ENCODE results near the gene SURF1. TPM values are rescaled to one million over a fixed set of nuclear protein-coding genes. Genes with fewer than 3 reads are reported as not detected.

Gene SURF1
- total RNA-seq, 6 experiments from 2014 or later: 25.3 to 29.1 (median 26.8) TPM

DNA sequence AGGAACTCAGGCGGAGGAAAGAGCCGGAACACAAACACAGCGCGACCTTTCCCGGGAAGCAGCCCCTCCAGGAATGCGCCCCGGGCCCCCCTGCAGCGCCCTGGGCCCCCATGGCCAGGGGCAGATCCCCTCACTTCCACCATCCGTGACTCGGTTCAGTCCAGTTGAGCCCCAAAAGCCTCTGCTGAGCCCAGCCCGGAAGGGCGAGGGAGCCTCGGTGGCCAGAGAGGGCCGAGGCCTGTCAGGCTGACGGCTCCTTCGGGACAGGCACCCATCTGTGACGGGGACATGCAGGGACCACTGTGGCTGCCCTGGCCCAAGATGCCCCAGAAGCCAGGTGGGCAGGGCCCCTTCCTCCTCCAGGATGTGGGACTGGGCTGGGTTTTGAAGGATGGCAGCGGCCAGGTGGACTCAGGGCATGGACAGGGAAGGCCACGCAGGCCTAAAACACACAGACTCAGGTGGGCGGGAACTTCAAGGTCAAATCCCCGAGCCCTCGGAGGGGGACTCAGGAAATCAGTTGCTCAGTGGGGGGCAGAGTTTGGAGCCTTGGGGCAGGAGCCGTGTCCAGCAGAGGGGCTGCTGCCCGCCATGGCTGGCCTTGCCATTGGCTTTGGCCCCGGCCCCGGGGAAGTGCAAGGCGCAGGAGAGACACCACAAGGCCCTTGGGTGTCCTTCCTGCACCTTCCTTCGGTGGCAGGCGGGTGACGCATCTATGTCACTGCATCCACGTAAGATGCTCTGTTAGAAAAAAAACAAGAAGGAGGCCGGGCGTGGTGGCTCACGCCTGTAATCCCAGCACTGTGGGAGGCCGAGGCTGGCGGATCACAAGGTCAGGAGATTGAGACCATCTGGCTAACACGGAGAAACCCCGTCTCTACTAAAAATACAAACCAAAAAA lies 51.6 kb downstream of the SURF1 start:
- Mint-ChIP-seq H3K27ac (no peak overlapping the region), H3K36me3 (ENCODE audit: low read depth) (peaks cover 6% of the 10 kb centered on the region), H3K4me3 (no peak overlapping the region), H3K9me3 (peaks cover 3% of the 10 kb centered on the region), H3K27me3 (ENCODE audit: insufficient read depth) (peaks cover 31% of the 10 kb centered on the region), H3K4me1 (ENCODE audit: low read depth) (peaks cover 8% of the 10 kb centered on the region; the same call in 1 of the 2 replicates)
- TF ChIP-seq, protein P1, sequence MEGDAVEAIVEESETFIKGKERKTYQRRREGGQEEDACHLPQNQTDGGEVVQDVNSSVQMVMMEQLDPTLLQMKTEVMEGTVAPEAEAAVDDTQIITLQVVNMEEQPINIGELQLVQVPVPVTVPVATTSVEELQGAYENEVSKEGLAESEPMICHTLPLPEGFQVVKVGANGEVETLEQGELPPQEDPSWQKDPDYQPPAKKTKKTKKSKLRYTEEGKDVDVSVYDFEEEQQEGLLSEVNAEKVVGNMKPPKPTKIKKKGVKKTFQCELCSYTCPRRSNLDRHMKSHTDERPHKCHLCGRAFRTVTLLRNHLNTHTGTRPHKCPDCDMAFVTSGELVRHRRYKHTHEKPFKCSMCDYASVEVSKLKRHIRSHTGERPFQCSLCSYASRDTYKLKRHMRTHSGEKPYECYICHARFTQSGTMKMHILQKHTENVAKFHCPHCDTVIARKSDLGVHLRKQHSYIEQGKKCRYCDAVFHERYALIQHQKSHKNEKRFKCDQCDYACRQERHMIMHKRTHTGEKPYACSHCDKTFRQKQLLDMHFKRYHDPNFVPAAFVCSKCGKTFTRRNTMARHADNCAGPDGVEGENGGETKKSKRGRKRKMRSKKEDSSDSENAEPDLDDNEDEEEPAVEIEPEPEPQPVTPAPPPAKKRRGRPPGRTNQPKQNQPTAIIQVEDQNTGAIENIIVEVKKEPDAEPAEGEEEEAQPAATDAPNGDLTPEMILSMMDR (IDR thresholded peaks at IDR 0.05): no peak
- no peak for DNase-seq

DNA sequence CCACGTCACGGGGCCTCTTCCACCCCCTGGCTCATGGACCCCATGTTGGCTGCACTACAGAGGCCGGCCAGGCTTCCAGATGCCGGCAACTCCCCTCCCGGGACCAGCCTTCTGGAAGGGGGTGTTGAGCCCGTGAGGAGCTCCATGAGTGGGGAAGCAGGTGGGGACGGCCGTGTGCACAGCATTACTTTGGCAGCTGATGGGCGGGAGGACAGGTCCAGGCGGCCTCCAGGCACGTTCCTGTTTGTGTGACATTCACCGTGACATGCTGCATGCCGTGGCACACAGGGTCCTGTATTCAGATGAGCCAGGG lies 52.2 kb downstream of the SURF1 start:
- H3K9me3 Mint-ChIP-seq: no peaks in the 10 kb centered on the region
- no peak for DNase-seq
- H3K4me1 Mint-ChIP-seq (ENCODE audit: low read depth): peaks cover 8% of the 10 kb centered on the region; the same call in 1 of the 2 replicates
- no peak overlapping the region for H3K27ac Mint-ChIP-seq
- H3K27me3 Mint-ChIP-seq (ENCODE audit: insufficient read depth): peaks cover 32% of the 10 kb centered on the region
- H3K4me3 Mint-ChIP-seq: no peak overlapping the region
- no peaks in the 10 kb centered on the region; the same call in 1 of the 2 replicates for H3K36me3 Mint-ChIP-seq (ENCODE audit: low read depth)
- TF ChIP-seq, protein P1 (IDR thresholded peaks at IDR 0.05): no peak

DNA sequence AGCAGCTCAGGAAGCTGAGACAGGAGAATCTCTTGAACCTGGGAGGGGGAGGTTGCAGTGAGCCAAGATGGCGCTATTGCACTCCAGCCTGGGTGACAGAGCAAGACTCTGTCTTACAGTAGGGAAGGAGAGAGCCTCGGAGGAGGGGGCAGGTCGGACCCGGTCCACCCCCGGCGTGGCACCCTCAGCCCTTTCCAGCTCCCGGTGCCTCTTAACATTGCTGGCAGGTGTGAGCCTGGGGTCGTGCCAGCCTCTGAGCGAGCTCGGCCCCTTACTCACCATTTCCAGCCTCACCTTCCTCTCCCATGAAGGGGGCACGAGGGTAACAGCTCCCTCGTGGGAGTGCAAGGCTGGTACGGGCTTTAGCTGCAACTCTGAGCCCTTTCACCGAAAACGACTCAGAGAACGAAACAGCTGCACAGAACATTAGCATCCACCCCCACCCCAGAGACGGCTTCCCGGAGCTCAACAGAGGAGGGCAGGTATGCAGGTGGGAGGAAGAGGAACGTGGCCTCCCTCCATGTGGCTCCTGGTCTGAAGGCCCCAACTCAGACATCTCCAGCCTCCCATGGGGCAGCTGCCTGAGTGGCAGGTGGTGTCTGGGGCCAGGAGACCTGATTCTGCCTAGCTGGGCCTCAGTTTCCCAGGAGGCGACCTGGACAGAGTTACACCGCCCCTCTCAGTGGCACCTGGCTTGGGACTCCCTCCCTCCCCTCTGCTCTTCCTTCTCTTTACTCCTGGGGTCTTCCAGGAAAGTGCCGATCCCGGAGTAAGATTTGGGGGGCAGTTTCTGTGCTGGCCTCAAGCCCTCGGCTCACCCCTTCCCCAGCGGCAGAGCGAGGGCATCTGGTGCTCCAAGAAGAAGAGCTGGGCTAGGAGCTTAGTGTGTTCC lies 52.8 kb downstream of the SURF1 start:
- no peak for DNase-seq
- peaks cover 8% of the 10 kb centered on the region; the same call in 1 of the 2 replicates for H3K4me1 Mint-ChIP-seq (ENCODE audit: low read depth)
- TF ChIP-seq, protein P1 (IDR thresholded peaks at IDR 0.05): no peak
- H3K27me3 Mint-ChIP-seq (ENCODE audit: insufficient read depth): peaks cover 31% of the 10 kb centered on the region
- H3K27ac Mint-ChIP-seq: no peak overlapping the region
- no peak overlapping the region for H3K4me3 Mint-ChIP-seq
- no peaks in the 10 kb centered on the region for H3K9me3 Mint-ChIP-seq
- H3K36me3 Mint-ChIP-seq (ENCODE audit: low read depth): no peaks in the 10 kb centered on the region

Other genes with a start within 250 kb of the SURF1 start
- gene RALGDS, start 235.2 kb downstream of the SURF1 start, total RNA-seq (2021; fragmentation: NEBNext Ultra II Directional; extraction: Animal tissue kit (Norgen Biotek cat#: 25700)): 10 to 100 TPM; 12.1 to 15.8 (median 14.8) TPM
- 1 to 10 TPM; 1.1 to 2.8 (median 1.7) TPM for gene GBGT1, start 192.6 kb downstream of the SURF1 start, total RNA-seq (2021; fragmentation: NEBNext Ultra II Directional; extraction: Animal tissue kit (Norgen Biotek cat#: 25700))
- not detected for gene OBP2B, start 147.2 kb downstream of the SURF1 start, total RNA-seq (2021; fragmentation: NEBNext Ultra II Directional; extraction: Animal tissue kit (Norgen Biotek cat#: 25700))
- gene ABO, start 81.3 kb downstream of the SURF1 start, total RNA-seq (2021; fragmentation: NEBNext Ultra II Directional; extraction: Animal tissue kit (Norgen Biotek cat#: 25700)): not detected
- 10 to 100 TPM; 11.2 to 19.3 (median 13.5) TPM for gene SURF6, start 20.3 kb downstream of the SURF1 start, total RNA-seq (2021; fragmentation: NEBNext Ultra II Directional; extraction: Animal tissue kit (Norgen Biotek cat#: 25700))
- 10 to 100 TPM; 17.9 to 22.3 (median 20.8) TPM for gene MED22, start 8.4 kb downstream of the SURF1 start, total RNA-seq (2021; fragmentation: NEBNext Ultra II Directional; extraction: Animal tissue kit (Norgen Biotek cat#: 25700))
- gene RPL7A, start 8.3 kb downstream of the SURF1 start, total RNA-seq (2021; fragmentation: NEBNext Ultra II Directional; extraction: Animal tissue kit (Norgen Biotek cat#: 25700)): 1,000 to 10,000 TPM; 2,011 to 2,156 (median 2,046) TPM
- gene SURF2, start 63 bp upstream of the SURF1 start, total RNA-seq (2021; fragmentation: NEBNext Ultra II Directional; extraction: Animal tissue kit (Norgen Biotek cat#: 25700)): 10 to 100 TPM; 16.6 to 20.9 (median 18.2) TPM
- 100 to 1,000 TPM; 406 to 474 (median 417) TPM for gene SURF4, start 19.6 kb upstream of the SURF1 start, total RNA-seq (2021; fragmentation: NEBNext Ultra II Directional; extraction: Animal tissue kit (Norgen Biotek cat#: 25700))
- gene STKLD1, start 19.9 kb upstream of the SURF1 start, total RNA-seq (2021; fragmentation: NEBNext Ultra II Directional; extraction: Animal tissue kit (Norgen Biotek cat#: 25700)): 1 to 10 TPM in 2 of 6 experiments, under 1 TPM in 4; 0.46 to 1.4 (median 0.68) TPM
- gene REXO4, start 61.5 kb upstream of the SURF1 start, total RNA-seq (2021; fragmentation: NEBNext Ultra II Directional; extraction: Animal tissue kit (Norgen Biotek cat#: 25700)): 10 to 100 TPM; 20.4 to 26.3 (median 23.5) TPM
- gene ADAMTS13, start 65.9 kb upstream of the SURF1 start, total RNA-seq (2021; fragmentation: NEBNext Ultra II Directional; extraction: Animal tissue kit (Norgen Biotek cat#: 25700)): 1 to 10 TPM in 1 of 6 experiments, under 1 TPM in 5; 0.41 to 1.2 (median 0.74) TPM
- 1 to 10 TPM; 5.0 to 9.1 (median 6.7) TPM for gene CACFD1, start 103.5 kb upstream of the SURF1 start, total RNA-seq (2021; fragmentation: NEBNext Ultra II Directional; extraction: Animal tissue kit (Norgen Biotek cat#: 25700))
- 10 to 100 TPM in 5 of 6 experiments, 1 to 10 TPM in 1; 9.4 to 12.6 (median 11.3) TPM for gene SLC2A6, start 122.6 kb upstream of the SURF1 start, total RNA-seq (2021; fragmentation: NEBNext Ultra II Directional; extraction: Animal tissue kit (Norgen Biotek cat#: 25700))
- not detected for gene MYMK, start 168.5 kb upstream of the SURF1 start, total RNA-seq (2021; fragmentation: NEBNext Ultra II Directional; extraction: Animal tissue kit (Norgen Biotek cat#: 25700))
- gene ADAMTSL2, start 178.2 kb upstream of the SURF1 start, total RNA-seq (2021; fragmentation: NEBNext Ultra II Directional; extraction: Animal tissue kit (Norgen Biotek cat#: 25700)): under 1 TPM in 3 of 6 experiments, not detected in 3; 0.05 to 0.07 (median 0.06) TPM

Data from HFFc6 (cell line).